Adrenal gland (tissue), 12 donors: ENCODE measurements around the gene FOXC2. TPM values are rescaled to one million over a fixed set of nuclear protein-coding genes. Genes with fewer than 3 reads are reported as not detected.

Experiments used
- DNase-seq, 7 donors: peaks; one replicate each; pipeline ENCODE4 v3.0.0-alpha.2; 2019 to 2020
- H3K27ac ChIP-seq, 5 donors: fragments of 200-600 bp; sonication (generic) in 4 of 5; 1 replicate in 3 of 5; 2 replicates in 2 of 5; pipeline versions ENCODE4 v1.5.1 to v1.8.0; 2016 to 2020; ENCODE audit warnings: mild to moderate bottlenecking in 1 of 5
- H3K27me3 ChIP-seq: fragments of 200-600 bp; 2 replicates; pipeline ENCODE4 v1.8.0; 2021
- H3K36me3 ChIP-seq, 2 donors: fragments of 200-600 bp; replicated peaks in 1 of 2; 1 replicate in 1 of 2; 2 replicates in 1 of 2; pipeline versions ENCODE4 v1.5.1 to v1.8.0; 2018 to 2022
- H3K4me1 ChIP-seq, 2 donors: fragments of 200-600 bp; replicated peaks in 1 of 2; 1 replicate in 1 of 2; 2 replicates in 1 of 2; pipeline versions ENCODE4 v1.5.1 to v1.8.0; 2018 to 2021
- H3K4me3 ChIP-seq, 4 donors: fragments of 200-600 bp; sonication (generic) in 3 of 4; one replicate each; pipeline ENCODE4 v1.5.1; 2016 to 2018
- H3K9me3 ChIP-seq, 3 donors: fragments of 200-600 bp; sonication (generic) in 1 of 3; replicated peaks in 1 of 3; 1 replicate in 2 of 3; 2 replicates in 1 of 3; pipeline versions ENCODE4 v1.5.1 to v1.8.0; 2016 to 2021
- POLR2A ChIP-seq, 2 donors: fragments of 450-650 bp; IDR thresholded peaks; one replicate each; pipeline ENCODE4 v1.6.1; 2017; ENCODE audit warnings: antibody characterized with exemption in 2 of 2, mild to moderate bottlenecking in 2 of 2, moderate library complexity in 1 of 2
- whole genome bisulfite sequencing, 4 donors: extraction: QIAGEN DNeasy Blood & Tissue Kit in 2 of 4; methylation state at CpG; one replicate each; pipeline versions ENCODE4 v1.1.5 to v1.1.7; 2013 to 2017; 5-methylcytosine and 5-hydroxymethylcytosine counted together
- intact Hi-C, 2 donors: fragments of 100-400 bp; cut with DNase I; formaldehyde crosslinking; loops; one replicate each; pipeline versions ENCODE4 v1.14.1 to v1.15.0; 2022 to 2023
- polyA plus RNA-seq, 3 donors: library from polyadenylated mRNA; stranded (reverse); fragments of 200-250 nt in 2 of 3; fragments of 350-450 nt in 1 of 3; fragmentation: Illumina TruSeq in 1 of 3; extraction: RNeasy Lipid Tissue Mini Kit (QIAGEN cat#74804) in 1 of 3; gene quantifications; one replicate each; pipeline ENCODE4 v1.2.3, GENCODE V29; 2013 to 2014
- total RNA-seq, 9 donors: library from RNA; depleted of rRNA in 4 of 9; stranded (reverse); fragments of >200 nt in 4 of 9; fragments of 120-200 nt in 1 of 9; fragmentation: NEBNext Ultra II Directional in 1 of 9; extraction: Animal tissue kit (Norgen Biotek cat#: 25700) in 1 of 9; gene quantifications; one replicate each; pipeline versions ENCODE4 v1.1.0 to v1.2.4, GENCODE V29; 2013 to 2023
- TF ChIP-seq, protein P1 (sequence below), 6 experiments: fragments of 450-650 bp in 4 of 6; fragments of 200-600 bp in 2 of 6; sonication (generic) in 1 of 6; IDR thresholded peaks; 1 replicate in 5 of 6; 2 replicates in 1 of 6; pipeline versions ENCODE4 v1.5.1 to v1.8.0; 2016 to 2021; ENCODE audit warnings: antibody characterized with exemption in 6 of 6, mild to moderate bottlenecking in 2 of 6, moderate library complexity in 1 of 6
- donor health status: healthy with polysubstance abuse.
- donor health status: Bipolar disorder and iron deficiency.
- donor health status: DM: yes; HTN: yes; CAD: no.
- donor health status: DM: no; HTN: no; CAD: no.
- donor health status: DM: no; HTN: no; CAD: no.
- donor health status: DM: yes; HTN: yes; CAD: no.

Gene FOXC2
- total and polyA plus RNA-seq, 12 donors: 0.39 to 4.8 (median 2.1) TPM

DNA sequence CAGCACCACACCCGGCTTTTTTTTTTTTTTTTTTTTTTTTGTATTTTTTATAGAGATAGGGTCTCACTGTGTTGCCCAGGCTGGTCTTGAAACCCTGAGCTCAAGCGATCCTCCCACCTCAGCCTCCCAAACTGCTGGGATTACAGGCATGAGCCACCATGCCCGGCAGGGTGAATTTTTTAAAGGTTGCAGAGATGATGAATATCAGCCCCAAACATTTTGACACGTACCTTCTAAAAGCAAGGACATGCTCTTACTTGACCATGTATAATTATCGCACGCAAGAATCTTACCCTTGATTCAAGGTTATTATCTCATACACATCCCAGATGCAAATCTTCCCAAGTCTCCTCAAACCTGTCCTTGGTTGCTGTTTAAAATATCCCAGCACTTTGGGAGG lies 4.3 kb upstream of the FOXC2 start:
- TF ChIP-seq, protein P1, sequence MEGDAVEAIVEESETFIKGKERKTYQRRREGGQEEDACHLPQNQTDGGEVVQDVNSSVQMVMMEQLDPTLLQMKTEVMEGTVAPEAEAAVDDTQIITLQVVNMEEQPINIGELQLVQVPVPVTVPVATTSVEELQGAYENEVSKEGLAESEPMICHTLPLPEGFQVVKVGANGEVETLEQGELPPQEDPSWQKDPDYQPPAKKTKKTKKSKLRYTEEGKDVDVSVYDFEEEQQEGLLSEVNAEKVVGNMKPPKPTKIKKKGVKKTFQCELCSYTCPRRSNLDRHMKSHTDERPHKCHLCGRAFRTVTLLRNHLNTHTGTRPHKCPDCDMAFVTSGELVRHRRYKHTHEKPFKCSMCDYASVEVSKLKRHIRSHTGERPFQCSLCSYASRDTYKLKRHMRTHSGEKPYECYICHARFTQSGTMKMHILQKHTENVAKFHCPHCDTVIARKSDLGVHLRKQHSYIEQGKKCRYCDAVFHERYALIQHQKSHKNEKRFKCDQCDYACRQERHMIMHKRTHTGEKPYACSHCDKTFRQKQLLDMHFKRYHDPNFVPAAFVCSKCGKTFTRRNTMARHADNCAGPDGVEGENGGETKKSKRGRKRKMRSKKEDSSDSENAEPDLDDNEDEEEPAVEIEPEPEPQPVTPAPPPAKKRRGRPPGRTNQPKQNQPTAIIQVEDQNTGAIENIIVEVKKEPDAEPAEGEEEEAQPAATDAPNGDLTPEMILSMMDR (IDR thresholded peaks at IDR 0.05): no peak
- no peak for TF ChIP-seq POLR2A (IDR thresholded peaks at IDR 0.05)
- peaks cover 37% of the 10 kb centered on the region for H3K27me3 ChIP-seq
- intact Hi-C loops: loop anchor here in 1 of 2 donors (10.0 kb wide), 1 partner anchor 712 kb away; no protein-coding TSS in a partner anchor
- H3K36me3 ChIP-seq: no peaks in the 10 kb centered on the region
- peaks cover 0 to 6% of the 10 kb centered on the region in 2 donors for H3K4me1 ChIP-seq
- WGBS, 4 donors: 60 to 75% (median 72%) methylated on average over 6 of the region's 6 CpGs
- no peak overlapping the region for H3K4me3 ChIP-seq
- no peak overlapping the region for H3K27ac ChIP-seq
- no peaks in the 10 kb centered on the region for H3K9me3 ChIP-seq
- DNase-seq: no peak

DNA sequence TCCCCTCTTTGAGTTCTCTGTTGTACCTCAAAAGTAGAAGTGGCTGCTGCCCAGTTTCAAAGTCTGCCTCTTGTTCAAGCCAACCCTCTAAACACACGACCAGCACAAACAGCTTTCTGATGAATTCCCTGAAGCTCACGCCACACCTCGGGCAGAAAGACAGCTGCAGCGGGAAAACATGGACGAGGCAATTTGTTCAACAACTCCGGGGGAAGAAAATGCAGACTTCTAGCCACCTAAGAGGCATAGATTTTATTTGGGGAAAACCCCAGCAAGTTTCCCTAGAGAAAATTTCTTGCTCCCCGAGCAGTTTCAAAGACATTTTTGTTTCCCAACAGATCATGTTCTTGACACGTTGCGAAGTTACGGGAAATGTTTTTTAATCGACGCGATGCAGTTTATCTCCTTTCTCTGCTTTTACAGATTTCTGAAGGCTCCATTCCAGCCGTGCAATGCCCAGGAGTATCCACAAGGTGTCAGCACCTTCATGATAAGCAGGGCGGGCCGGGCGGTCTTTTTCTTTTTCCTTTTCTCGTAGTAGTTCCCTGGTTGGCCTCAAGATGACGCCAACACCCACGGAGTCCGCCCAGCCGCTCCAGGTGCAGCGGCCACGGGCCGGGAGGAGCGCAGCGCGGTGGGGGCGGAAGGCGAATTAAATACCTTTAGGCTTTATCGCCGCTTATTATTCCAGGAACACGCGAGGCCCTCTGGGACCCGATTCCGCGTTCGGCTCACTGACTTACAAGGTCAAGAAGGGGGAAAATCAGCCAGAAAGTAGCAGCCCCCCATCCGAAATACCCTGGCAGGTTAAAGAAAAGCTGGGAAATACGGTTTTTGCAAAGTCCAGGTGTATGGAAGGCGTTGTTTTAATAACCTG lies 2.9 kb upstream of the FOXC2 start:
- 0 to 1% (median 1%) methylated on average over 37 to 41 of the region's 41 CpGs for WGBS, 4 donors
- no peak for TF ChIP-seq POLR2A (IDR thresholded peaks at IDR 0.05)
- TF ChIP-seq, protein P1 (IDR thresholded peaks at IDR 0.05): peak; percentile 100
- no peaks in the 10 kb centered on the region for H3K36me3 ChIP-seq
- H3K27me3 ChIP-seq: peaks cover 50% of the 10 kb centered on the region
- intact Hi-C loops: loop anchor here (2.0 to 10.0 kb wide), 2 partner anchors 711 to 715 kb away; no protein-coding TSS in a partner anchor
- peak; percentile 86 to 98 (median 95) for DNase-seq
- peak overlapping the region in 1 of 4 donors; percentile 38 for H3K4me3 ChIP-seq
- no peaks in the 10 kb centered on the region for H3K9me3 ChIP-seq
- peaks cover 0 to 6% of the 10 kb centered on the region in 2 donors for H3K4me1 ChIP-seq
- H3K27ac ChIP-seq: peak overlapping the region in 2 of 5 donors; percentile 37 to 52

DNA sequence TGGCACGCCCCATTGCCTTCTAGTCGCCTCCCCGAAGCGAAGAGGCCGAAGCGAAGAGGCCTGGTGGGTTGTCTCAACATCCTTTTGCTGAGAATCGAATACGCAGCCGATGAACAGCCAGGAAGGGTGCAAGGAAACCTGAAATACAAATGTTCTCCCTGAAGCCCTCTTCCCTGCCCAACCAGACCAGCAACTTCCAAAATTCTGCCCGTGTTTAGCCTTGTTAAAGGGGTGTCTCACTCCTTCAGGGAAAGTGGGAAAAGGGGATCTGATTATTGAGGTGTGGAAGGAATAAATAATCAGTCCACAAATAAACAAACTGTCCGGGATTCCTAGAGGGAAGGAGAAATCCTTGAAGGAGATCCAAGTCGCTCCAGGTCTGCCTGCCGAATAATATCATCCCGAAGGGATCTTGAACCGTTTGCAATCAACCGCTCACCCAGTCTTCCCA lies 1.4 kb upstream of the FOXC2 start:
- peaks cover 0 to 6% of the 10 kb centered on the region in 2 donors for H3K4me1 ChIP-seq
- peak overlapping the region in 1 of 4 donors; percentile 54 for H3K4me3 ChIP-seq
- H3K27ac ChIP-seq: peak overlapping the region in 2 of 5 donors; percentile 52 to 80
- no peaks in the 10 kb centered on the region for H3K9me3 ChIP-seq
- intact Hi-C loops: loop anchor here (2.0 to 10.0 kb wide), 3 partner anchors 497 to 714 kb away; no protein-coding TSS in a partner anchor
- peaks cover 62% of the 10 kb centered on the region for H3K27me3 ChIP-seq
- peak in 1 of 7 donors; percentile 15 for DNase-seq
- WGBS, 4 donors: 39 to 56% (median 48%) methylated on average over 16 of the region's 16 CpGs
- TF ChIP-seq POLR2A (IDR thresholded peaks at IDR 0.05): no peak
- TF ChIP-seq, protein P1 (IDR thresholded peaks at IDR 0.05): no peak
- no peaks in the 10 kb centered on the region for H3K36me3 ChIP-seq
